ENCODE data around the gene ZMYND19. TPM values are rescaled to one million over a fixed set of nuclear protein-coding genes. Genes with fewer than 3 reads are reported as not detected.

The ZMYND19 gene
- total and polyA plus RNA-seq, 2 of the 4 experiments (the other 2 are of a cell fraction) = 14.3 to 21.4 TPM

DNA sequence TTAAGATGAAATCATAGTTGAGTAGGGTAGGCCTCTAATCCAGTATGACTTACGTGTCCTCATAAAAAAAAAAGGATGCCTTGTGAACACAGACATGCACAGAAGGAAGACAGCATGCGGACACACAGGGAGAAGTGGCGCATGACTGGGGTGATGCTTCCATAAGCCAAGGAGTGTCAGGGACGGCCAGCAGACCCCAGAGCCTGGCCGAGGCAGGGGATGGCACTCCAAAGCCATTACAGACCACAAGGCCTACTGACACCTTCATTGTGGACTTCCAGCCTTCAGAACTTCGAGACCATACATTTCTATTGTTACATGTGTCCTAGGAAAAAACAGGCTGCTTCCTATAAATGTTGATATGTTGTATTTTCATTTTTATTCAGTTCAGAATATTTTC, 48.4 kb upstream of the ZMYND19 start:
- Histone ChIP-seq H3K27ac (ENCODE audit: insufficient read depth, low read length) (no peak overlapping the region), H4K91ac (ENCODE audit: insufficient read depth, low read depth, low read length) (no peak overlapping the region), H3K9ac (ENCODE audit: low read depth, low read length) (no peak overlapping the region), H2BK120ac (ENCODE audit: low read depth, low read length) (no peak overlapping the region), H4K8ac (ENCODE audit: low read depth in 2 of 2, low read length in 2 of 2) (0 out of 4 replicates have a peak overlapping the region, but pooled peaks of 1 of the 2 experiments have one; percentile 17), H3K9me3 (ENCODE audit: control insufficient read depth, insufficient read depth, low read length) (no peaks in the 10 kb centered on the region), H3K27me3 (ENCODE audit: control insufficient read depth, insufficient read depth, low read length) (no peaks in the 10 kb centered on the region), H3K36me3 (ENCODE audit: control insufficient read depth, insufficient read depth, low read length) (peaks cover 6% of the 10 kb centered on the region), H2AFZ (replicated peaks; ENCODE audit: low read length, poor library complexity) (peak overlapping the region; percentile 9), H3K9me1 (ENCODE audit: insufficient read depth, low read length) (peaks cover 10% of the 10 kb centered on the region), H2AK5ac (ENCODE audit: low read depth, low read length) (peak overlapping the region; percentile 50; the same call in 1 of the 2 replicates), H3K56ac (ENCODE audit: extremely low read depth, insufficient read depth, low read length) (no peak overlapping the region), H4K20me1 (ENCODE audit: insufficient read depth, low read length) (peaks cover 62% of the 10 kb centered on the region), H3K18ac (ENCODE audit: low read depth, low read length) (no peak overlapping the region), H3K4me3 (ENCODE audit: insufficient read depth, low read depth, low read length) (no peak overlapping the region), H2BK20ac (ENCODE audit: low read depth, low read length) (no peak overlapping the region), H2BK5ac (ENCODE audit: low read depth, low read length, poor library complexity, severe bottlenecking) (no peak overlapping the region), H2BK15ac (ENCODE audit: low read depth, low read length) (no peak overlapping the region), H3K79me1 (ENCODE audit: low read depth in 1 of 2, low read length in 2 of 2) (peaks cover 20 to 59% of the 10 kb centered on the region in 2 experiments), H3K23ac (ENCODE audit: low read depth, low read length) (no peak overlapping the region; the same call in 1 of the 2 replicates), H3K4me2 (ENCODE audit: low read depth, low read length) (no peak overlapping the region; the same call in 1 of the 2 replicates), H3K4me1 (ENCODE audit: control insufficient read depth, insufficient read depth, low read length) (peaks cover 2% of the 10 kb centered on the region; the same call in 1 of the 2 replicates), H3K14ac (replicated peaks; ENCODE audit: low read depth, low read length) (no peak overlapping the region), H3K4ac (ENCODE audit: low read depth, low read length) (no peak overlapping the region), H2AK9ac (replicated peaks; ENCODE audit: low read depth, low read length, poor library complexity) (peak overlapping the region; percentile 50), H4K5ac (ENCODE audit: low read depth, low read length) (peak overlapping the region; percentile 35; the same call in 1 of the 2 replicates)
- ChIA-PET POLR2A (ENCODE audit: unreplicated experiment) (no interaction called here), CTCF (no interaction called here)
- no peak for ATAC-seq (ENCODE audit: low read depth)
- WGBS, 2 experiments (ENCODE audit: extremely low coverage in 2 of 2, insufficient read length in 1 of 2) = 90% methylated on average over 1 of the region's 6 CpGs; no CpG with 5 or more reads in 1 of the 2 experiments
- BruUV-seq (replicated peaks) = no TSS peak
- no peak for DNase-seq
- intact Hi-C loops (cut with micrococcal nuclease) (no loop called here), dilution Hi-C loops (cut with HindIII; ENCODE audit: low sequenced_read_pairs, unreplicated experiment) (no loop called here), in situ Hi-C loops (cut with MboI; ENCODE audit: low sequenced_read_pairs) (no loop called here)
- TF ChIP-seq, protein P1, sequence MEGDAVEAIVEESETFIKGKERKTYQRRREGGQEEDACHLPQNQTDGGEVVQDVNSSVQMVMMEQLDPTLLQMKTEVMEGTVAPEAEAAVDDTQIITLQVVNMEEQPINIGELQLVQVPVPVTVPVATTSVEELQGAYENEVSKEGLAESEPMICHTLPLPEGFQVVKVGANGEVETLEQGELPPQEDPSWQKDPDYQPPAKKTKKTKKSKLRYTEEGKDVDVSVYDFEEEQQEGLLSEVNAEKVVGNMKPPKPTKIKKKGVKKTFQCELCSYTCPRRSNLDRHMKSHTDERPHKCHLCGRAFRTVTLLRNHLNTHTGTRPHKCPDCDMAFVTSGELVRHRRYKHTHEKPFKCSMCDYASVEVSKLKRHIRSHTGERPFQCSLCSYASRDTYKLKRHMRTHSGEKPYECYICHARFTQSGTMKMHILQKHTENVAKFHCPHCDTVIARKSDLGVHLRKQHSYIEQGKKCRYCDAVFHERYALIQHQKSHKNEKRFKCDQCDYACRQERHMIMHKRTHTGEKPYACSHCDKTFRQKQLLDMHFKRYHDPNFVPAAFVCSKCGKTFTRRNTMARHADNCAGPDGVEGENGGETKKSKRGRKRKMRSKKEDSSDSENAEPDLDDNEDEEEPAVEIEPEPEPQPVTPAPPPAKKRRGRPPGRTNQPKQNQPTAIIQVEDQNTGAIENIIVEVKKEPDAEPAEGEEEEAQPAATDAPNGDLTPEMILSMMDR (conservative IDR thresholded peaks at IDR 0.05; ENCODE audit: low read depth, low read length) = no peak
- no peak for TF ChIP-seq MXI1 (IDR thresholded peaks at IDR 0.05; ENCODE audit: borderline replicate concordance, low read depth, low read length)
- TF ChIP-seq CHD1 (IDR thresholded peaks at IDR 0.05; ENCODE audit: low read depth, low read length) = no peak
- no peak for TF ChIP-seq MAZ (IDR thresholded peaks at IDR 0.05; ENCODE audit: borderline replicate concordance, low read depth, low read length)
- TF ChIP-seq SMC3 (IDR thresholded peaks at IDR 0.05; ENCODE audit: low read depth, low read length) = no peak
- TF ChIP-seq BHLHE40 (IDR thresholded peaks at IDR 0.05; ENCODE audit: low read depth, low read length) = no peak
- no peak for TF ChIP-seq RAD21 (IDR thresholded peaks at IDR 0.05; ENCODE audit: low read length)
